GM18858 (cell line): ENCODE results near the gene LDLRAD3.
"Not testable (repeated sequence)": the region's sequence is repeated elsewhere in the genome, so short reads cannot be mapped to it uniquely, and the experiment has no call there.

Experiments used
- ATAC-seq: cut with Tn5 transposase; IDR thresholded peaks from one replicate; pipeline ENCODE4 v1.9.1; 2021; ENCODE audit not compliant: unreplicated experiment

The LDLRAD3 gene

GRCh38 chr11:35990816-35991215 lies 47.0 kb downstream of the LDLRAD3 start:
- no peak for ATAC-seq

- ATAC-seq = no peak
These were observed 48.7 kb downstream of the LDLRAD3 start for GRCh38 chr11:35992548-35992947.

GRCh38 chr11:35994421-35994820 lies 50.6 kb downstream of the LDLRAD3 start:
- ATAC-seq = no peak

- no peak for ATAC-seq
These were observed 51.9 kb downstream of the LDLRAD3 start for GRCh38 chr11:35995681-35996271.

GRCh38 chr11:35997902-35998520 lies 54.1 kb downstream of the LDLRAD3 start:
- ATAC-seq = no peak

GRCh38 chr11:35998634-35999033 lies 54.8 kb downstream of the LDLRAD3 start:
- no peak for ATAC-seq

GRCh38 chr11:36000616-36001190 lies 56.8 kb downstream of the LDLRAD3 start:
- no peak for ATAC-seq

GRCh38 chr11:36002196-36002595 lies 58.3 kb downstream of the LDLRAD3 start:
- ATAC-seq = no peak

- no peak for ATAC-seq
These were observed 58.9 kb downstream of the LDLRAD3 start for GRCh38 chr11:36002796-36003195.

- no peak for ATAC-seq
These were observed 62.7 kb downstream of the LDLRAD3 start for GRCh38 chr11:36006556-36006955.

GRCh38 chr11:36007127-36007655 lies 63.3 kb downstream of the LDLRAD3 start:
- ATAC-seq = no peak

- ATAC-seq = no peak
These were observed 64.7 kb downstream of the LDLRAD3 start for GRCh38 chr11:36008584-36008983.

- no peak for ATAC-seq
These were observed 65.6 kb downstream of the LDLRAD3 start for GRCh38 chr11:36009473-36009872.

GRCh38 chr11:36010010-36010740 lies 66.3 kb downstream of the LDLRAD3 start:
- no peak for ATAC-seq

GRCh38 chr11:36011574-36011973 lies 67.7 kb downstream of the LDLRAD3 start:
- ATAC-seq = no peak

- ATAC-seq = no peak
These were observed 68.6 kb downstream of the LDLRAD3 start for GRCh38 chr11:36012455-36012854.

- ATAC-seq = no peak
These were observed 69.1 kb downstream of the LDLRAD3 start for GRCh38 chr11:36012979-36013378.

- ATAC-seq = not testable (repeated sequence)
These were observed 69.6 kb downstream of the LDLRAD3 start for GRCh38 chr11:36013446-36013845.

GRCh38 chr11:36013950-36014897 lies 70.4 kb downstream of the LDLRAD3 start:
- ATAC-seq = no peak

- no peak for ATAC-seq
These were observed 71.2 kb downstream of the LDLRAD3 start for GRCh38 chr11:36014898-36015665.
